GM10266 (cell line): ENCODE measurements around the gene KCNIP4.

Experiments
- DNase-seq: peaks from one replicate; pipeline ENCODE4 v3.0.0; 2012; ENCODE audit errors: extremely low spot score
- CTCF ChIP-seq: IDR thresholded peaks from 2 replicates; pipeline ENCODE4 v1.5.1; 2012; ENCODE audit warnings: mild to moderate bottlenecking, low read depth; ENCODE audit not compliant: control insufficient read depth, insufficient read depth; ENCODE audit errors: missing control alignments

Gene KCNIP4

DNA sequence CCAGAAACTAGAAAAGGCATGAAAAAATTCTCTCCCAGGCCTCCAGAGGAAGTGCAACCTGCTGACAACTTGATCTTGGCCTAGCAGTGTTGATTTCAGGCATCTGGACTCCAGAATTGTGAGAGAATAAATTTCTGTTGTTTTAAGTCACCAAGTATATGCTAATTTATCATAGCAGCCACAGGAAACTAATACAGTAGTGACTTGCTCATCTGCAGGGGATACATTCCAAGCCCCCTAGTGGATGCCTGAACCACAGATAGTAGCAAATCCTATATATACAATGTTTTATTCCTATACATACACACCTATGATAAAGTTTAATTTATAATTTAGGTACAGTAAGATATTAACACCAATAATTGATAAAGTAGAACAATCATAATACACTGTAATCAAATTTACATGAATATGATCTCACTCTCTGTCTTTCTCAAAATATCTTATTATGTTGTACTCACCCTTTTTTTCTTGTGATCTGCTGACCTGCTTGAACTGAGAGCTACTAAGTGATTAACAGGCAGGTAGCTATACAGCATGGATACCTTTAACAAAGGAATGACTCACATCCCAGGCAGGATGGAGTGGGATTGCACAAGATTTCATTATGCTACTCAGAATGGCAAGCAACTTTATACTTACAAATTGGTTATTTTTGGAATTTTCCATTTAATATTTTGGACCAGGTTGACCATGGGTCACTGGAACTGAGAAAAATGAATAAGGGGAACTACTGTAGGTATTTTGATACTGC is 501.1 kb downstream of the KCNIP4 start:
- DNase-seq = no peak
- TF ChIP-seq CTCF = no peak

- no peak for DNase-seq
- no peak for TF ChIP-seq CTCF
These were observed 528.4 kb downstream of the KCNIP4 start for GRCh38 chr4:21420166-21420565.

GRCh38 chr4:21415728-21416127 is 532.8 kb downstream of the KCNIP4 start:
- DNase-seq = no peak
- TF ChIP-seq CTCF = no peak

DNA sequence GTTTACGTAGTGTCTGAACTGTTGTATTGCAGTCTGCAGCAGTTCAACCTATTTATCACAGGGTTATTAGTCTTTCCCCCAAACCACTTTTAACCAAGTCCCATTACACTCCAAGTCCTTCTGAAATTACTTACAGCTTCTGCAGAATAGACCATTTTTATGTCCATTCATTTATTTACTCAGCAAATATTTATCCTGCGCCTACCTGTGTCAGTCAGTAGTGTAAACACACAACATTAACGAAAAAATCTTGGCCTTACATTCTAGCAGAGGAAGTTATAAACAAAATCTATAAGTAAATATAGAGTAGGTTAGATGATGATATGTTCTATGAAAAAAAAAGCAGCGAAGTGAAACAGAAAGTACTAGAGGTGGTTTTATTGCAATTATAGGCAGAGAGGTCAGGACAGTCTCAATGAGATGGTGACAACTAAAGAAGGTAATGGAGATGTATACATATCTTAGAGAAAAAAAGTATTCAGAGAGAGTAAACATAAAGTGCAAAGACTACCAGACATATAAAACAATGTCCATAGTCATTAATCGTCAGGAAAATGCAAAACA is 534.7 kb downstream of the KCNIP4 start:
- no peak for TF ChIP-seq CTCF
- DNase-seq = no peak

GRCh38 chr4:21411086-21411485 is 537.5 kb downstream of the KCNIP4 start:
- no peak for TF ChIP-seq CTCF
- DNase-seq = no peak

GRCh38 chr4:21410372-21410771 is 538.2 kb downstream of the KCNIP4 start:
- no peak for DNase-seq

More at GRCh38 chr4:21410372-21410771, 538.2 kb downstream of the KCNIP4 start:
- no peak for TF ChIP-seq CTCF
